ENCODE results near the gene SLX4.

Gene SLX4

GRCh38 chr16:3583303-3584038 lies 27.9 kb downstream of the SLX4 start:
- no peak for TF ChIP-seq CTCF (IDR thresholded peaks at IDR 0.05)
- Histone ChIP-seq H2AFZ (no peak overlapping the region), H3K27me3 (ENCODE audit: control insufficient read depth, insufficient read depth, low read length) (no peaks in the 10 kb centered on the region), H3K9ac (no peak overlapping the region), H3K79me2 (no peaks in the 10 kb centered on the region), H3K4me2 (ENCODE audit: low read length) (no peak overlapping the region), H3K9me3 (ENCODE audit: control insufficient read depth, low read length) (no peaks in the 10 kb centered on the region), H3K4me3 (ENCODE audit: low read depth, low read length) (no peak overlapping the region), H3K27ac (no peak overlapping the region), H3K4me1 (no peaks in the 10 kb centered on the region), H3K36me3 (ENCODE audit: control insufficient read depth, insufficient read depth, low read length) (no peaks in the 10 kb centered on the region)

- no peak overlapping the region for H3K27ac ChIP-seq
- H3K9me3 ChIP-seq (ENCODE audit: control insufficient read depth, low read length) = no peaks in the 10 kb centered on the region
- H3K27me3 ChIP-seq (ENCODE audit: control insufficient read depth, insufficient read depth, low read length) = no peaks in the 10 kb centered on the region
- H3K9ac ChIP-seq = no peak overlapping the region
- H3K4me2 ChIP-seq (ENCODE audit: low read length) = no peak overlapping the region
- TF ChIP-seq CTCF (IDR thresholded peaks at IDR 0.05) = no peak
- H3K4me1 ChIP-seq = no peaks in the 10 kb centered on the region
- no peak overlapping the region for H2AFZ ChIP-seq
- no peak overlapping the region for H3K4me3 ChIP-seq (ENCODE audit: low read depth, low read length)
- no peaks in the 10 kb centered on the region for H3K36me3 ChIP-seq (ENCODE audit: control insufficient read depth, insufficient read depth, low read length)
- no peaks in the 10 kb centered on the region for H3K79me2 ChIP-seq
Measured at GRCh38 chr16:3582276-3583165, 28.9 kb downstream of the SLX4 start.

GRCh38 chr16:3581392-3581791 lies 30.0 kb downstream of the SLX4 start:
- Histone ChIP-seq H3K9me3 (ENCODE audit: control insufficient read depth, low read length) (no peaks in the 10 kb centered on the region), H3K9ac (no peak overlapping the region), H3K27ac (no peak overlapping the region), H2AFZ (no peak overlapping the region), H3K4me3 (ENCODE audit: low read depth, low read length) (no peak overlapping the region), H3K4me1 (no peaks in the 10 kb centered on the region), H3K27me3 (ENCODE audit: control insufficient read depth, insufficient read depth, low read length) (no peaks in the 10 kb centered on the region), H3K79me2 (no peaks in the 10 kb centered on the region), H3K36me3 (ENCODE audit: control insufficient read depth, insufficient read depth, low read length) (no peaks in the 10 kb centered on the region), H3K4me2 (ENCODE audit: low read length) (no peak overlapping the region)
- TF ChIP-seq CTCF (IDR thresholded peaks at IDR 0.05) = no peak

- Histone ChIP-seq H3K4me2 (ENCODE audit: low read length) (no peak overlapping the region), H3K4me1 (no peaks in the 10 kb centered on the region)
- TF ChIP-seq CTCF (IDR thresholded peaks at IDR 0.05) = no peak
Measured at GRCh38 chr16:3580686-3581085, 30.7 kb downstream of the SLX4 start.

More at GRCh38 chr16:3580686-3581085, 30.7 kb downstream of the SLX4 start:
- Histone ChIP-seq H2AFZ (no peak overlapping the region), H3K27ac (no peak overlapping the region), H3K4me3 (ENCODE audit: low read depth, low read length) (no peak overlapping the region), H3K9ac (no peak overlapping the region), H3K9me3 (ENCODE audit: control insufficient read depth, low read length) (no peaks in the 10 kb centered on the region), H3K36me3 (ENCODE audit: control insufficient read depth, insufficient read depth, low read length) (no peaks in the 10 kb centered on the region), H3K27me3 (ENCODE audit: control insufficient read depth, insufficient read depth, low read length) (no peaks in the 10 kb centered on the region), H3K79me2 (no peaks in the 10 kb centered on the region)

Data from parathyroid adenoma (tissue), 2 donors.